Esophagus muscularis mucosa (tissue), 4 donors: Measurements from ENCODE around the gene THOC2. TPM values are rescaled to one million over a fixed set of nuclear protein-coding genes. Genes with fewer than 3 reads are reported as not detected.
"Not testable (repeated sequence)": the region's sequence is repeated elsewhere in the genome, so short reads cannot be mapped to it uniquely, and the experiment has no call there.

Experiments used
- DNase-seq: peaks from one replicate; pipeline ENCODE4 v3.0.0-alpha.2; 2017; ENCODE audit errors: extremely low spot score
- H3K27ac ChIP-seq, 4 donors: fragments of 200-600 bp; sonication (generic); replicated peaks in 1 of 4; 1 replicate in 3 of 4; 2 replicates in 1 of 4; pipeline ENCODE4 v1.5.1; 2016 to 2019; ENCODE audit warnings: mild to moderate bottlenecking in 1 of 4
- H3K27me3 ChIP-seq, 4 donors: fragments of 200-600 bp; sonication (generic); one replicate each; pipeline versions ENCODE4 v1.5.1 to v1.6.0; 2016 to 2019
- H3K36me3 ChIP-seq, 4 donors: fragments of 200-600 bp; sonication (generic); one replicate each; pipeline ENCODE4 v1.5.1; 2016 to 2019
- H3K4me1 ChIP-seq, 4 donors: fragments of 200-600 bp; sonication (generic); one replicate each; pipeline ENCODE4 v1.5.1; 2016 to 2019
- H3K4me3 ChIP-seq, 4 donors: fragments of 200-600 bp; sonication (generic); 1 replicate in 2 of 4; 2 replicates in 2 of 4; pipeline ENCODE4 v1.5.1; 2016 to 2019; ENCODE audit warnings: mild to moderate bottlenecking in 4 of 4, moderate library complexity in 1 of 4
- H3K9me3 ChIP-seq, 4 donors: fragments of 200-600 bp; sonication (generic); 1 replicate in 3 of 4; 2 replicates in 1 of 4; pipeline ENCODE4 v1.5.1; 2016 to 2019
- CTCF ChIP-seq, 3 experiments: fragments of 200-600 bp in 2 of 3; fragments of 450-650 bp in 1 of 3; sonication (generic) in 2 of 3; IDR thresholded peaks; one replicate each; pipeline ENCODE4 v1.5.1; 2017 to 2019; ENCODE audit warnings: antibody characterized with exemption in 3 of 3, mild to moderate bottlenecking in 2 of 3, moderate library complexity in 1 of 3
- EP300 ChIP-seq: sonication (generic); formaldehyde crosslinking; IDR thresholded peaks from one replicate; pipeline ENCODE4 v1.6.1; 2017; ENCODE audit warnings: antibody characterized with exemption
- POLR2A ChIP-seq: fragments of 450-650 bp; IDR thresholded peaks from one replicate; pipeline ENCODE4 v1.6.1; 2017; ENCODE audit warnings: antibody characterized with exemption, moderate library complexity, mild to moderate bottlenecking, low read depth
- POLR2AphosphoS5 ChIP-seq, 2 donors: sonication (generic); formaldehyde crosslinking; IDR thresholded peaks; one replicate each; pipeline ENCODE4 v1.6.1; 2017; ENCODE audit warnings: antibody characterized with exemption in 2 of 2
- WGBS: methylation state at CpG from one replicate; pipeline ENCODE4 v1.1.5; 2018; 5-methylcytosine and 5-hydroxymethylcytosine counted together
- intact Hi-C: fragments of 100-400 bp; cut with DNase I; formaldehyde crosslinking; loops from one replicate; pipeline ENCODE4 v1.15.1; 2023
- total RNA-seq, 4 donors: library from RNA; depleted of rRNA; stranded (reverse); fragments of >200 nt; gene quantifications; one replicate each; pipeline versions ENCODE4 v1.1.0 to v1.2.1, GENCODE V29; 2016

The THOC2 gene
- total RNA-seq, 4 donors from 2014 or later, result 98.1 to 110 (median 109) TPM

DNA sequence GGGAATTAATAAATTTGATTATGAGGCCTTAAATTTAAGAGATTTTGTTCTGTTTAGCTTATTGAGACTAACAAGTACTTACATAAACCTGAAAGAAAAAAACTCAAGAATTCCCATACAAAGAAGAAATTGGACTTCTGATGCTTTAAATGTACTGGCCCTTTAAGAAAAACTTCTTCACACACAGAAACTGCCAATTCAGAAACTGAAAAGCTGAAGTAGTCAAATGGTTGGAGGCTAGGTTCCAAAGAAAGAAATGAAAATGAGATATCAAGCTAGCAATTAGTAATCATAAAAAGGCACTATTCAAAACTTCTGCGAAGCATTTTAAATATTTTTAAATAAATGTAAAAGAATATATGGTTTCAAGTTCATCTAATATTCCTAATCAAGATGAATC lies 151.3 kb downstream of the THOC2 start:
- H3K4me1 ChIP-seq, result no peaks in the 10 kb centered on the region
- H3K27me3 ChIP-seq, result no peaks in the 10 kb centered on the region
- H3K36me3 ChIP-seq, result no peaks in the 10 kb centered on the region
- intact Hi-C loops, result no loop called here
- H3K27ac ChIP-seq, result no peak overlapping the region
- no peak for DNase-seq
- H3K4me3 ChIP-seq, result no peak overlapping the region
- WGBS, result 65% methylated on average over 1 of the region's 1 CpG
- H3K9me3 ChIP-seq, result no peaks in the 10 kb centered on the region
- TF ChIP-seq POLR2A, result no peak
- TF ChIP-seq EP300, result no peak
- no peak for TF ChIP-seq CTCF (IDR thresholded peaks at IDR 0.05)
- TF ChIP-seq POLR2AphosphoS5 (IDR thresholded peaks at IDR 0.05), result no peak

DNA sequence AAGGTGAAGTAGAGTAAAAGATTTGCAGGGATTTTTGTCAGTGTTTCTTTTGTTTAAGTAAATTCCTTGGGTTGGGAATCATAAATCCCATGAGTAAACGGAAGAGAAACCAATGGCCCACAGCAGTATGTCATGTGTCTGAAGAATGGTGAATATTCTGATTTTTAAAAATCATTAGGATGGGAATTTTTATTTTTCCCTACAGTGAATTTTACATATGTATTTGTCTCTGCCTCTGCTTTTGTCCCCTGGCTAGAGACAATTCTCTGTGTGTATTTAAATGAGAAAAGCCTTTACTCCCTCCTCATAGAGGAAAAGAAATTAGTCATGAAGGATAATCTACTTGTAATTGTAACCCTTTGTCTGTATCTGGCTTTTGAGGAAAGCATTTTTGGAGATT lies 152.1 kb downstream of the THOC2 start:
- no peaks in the 10 kb centered on the region for H3K9me3 ChIP-seq
- no peak overlapping the region for H3K4me3 ChIP-seq
- H3K27ac ChIP-seq, result no peak overlapping the region
- 64% methylated on average over 1 of the region's 1 CpG for WGBS
- no peak for DNase-seq
- TF ChIP-seq EP300 (no peak), POLR2AphosphoS5 (IDR thresholded peaks at IDR 0.05) (no peak), CTCF (IDR thresholded peaks at IDR 0.05) (no peak), POLR2A (no peak)
- no peaks in the 10 kb centered on the region for H3K36me3 ChIP-seq
- H3K27me3 ChIP-seq, result no peaks in the 10 kb centered on the region
- intact Hi-C loops, result no loop called here
- no peaks in the 10 kb centered on the region for H3K4me1 ChIP-seq

- WGBS, result 70% methylated on average over 5 of the region's 5 CpGs
- intact Hi-C loops, result not testable (repeated sequence)
These were observed 158.8 kb downstream of the THOC2 start for GRCh38 chrX:123574027-123574426.

GRCh38 chrX:123570011-123570590 lies 162.8 kb downstream of the THOC2 start:
- no peak for TF ChIP-seq POLR2A
- TF ChIP-seq POLR2AphosphoS5 (IDR thresholded peaks at IDR 0.05), result no peak
- no peak for TF ChIP-seq CTCF (IDR thresholded peaks at IDR 0.05)
- no peak for TF ChIP-seq EP300
- Histone ChIP-seq H3K36me3 (no peaks in the 10 kb centered on the region), H3K4me3 (no peak overlapping the region), H3K9me3 (peaks cover 0 to 3% (median 0%) of the 10 kb centered on the region in 4 donors), H3K27me3 (no peaks in the 10 kb centered on the region), H3K27ac (no peak overlapping the region), H3K4me1 (no peaks in the 10 kb centered on the region)
- no peak for DNase-seq
- 70% methylated on average over 2 of the region's 3 CpGs for WGBS
- intact Hi-C loops, result no loop called here

More at GRCh38 chrX:123574027-123574426, 158.8 kb downstream of the THOC2 start:
- not testable (repeated sequence) for H3K27me3 ChIP-seq, H3K4me1 ChIP-seq, H3K4me3 ChIP-seq, H3K36me3 ChIP-seq, H3K27ac ChIP-seq, DNase-seq, H3K9me3 ChIP-seq

DNA sequence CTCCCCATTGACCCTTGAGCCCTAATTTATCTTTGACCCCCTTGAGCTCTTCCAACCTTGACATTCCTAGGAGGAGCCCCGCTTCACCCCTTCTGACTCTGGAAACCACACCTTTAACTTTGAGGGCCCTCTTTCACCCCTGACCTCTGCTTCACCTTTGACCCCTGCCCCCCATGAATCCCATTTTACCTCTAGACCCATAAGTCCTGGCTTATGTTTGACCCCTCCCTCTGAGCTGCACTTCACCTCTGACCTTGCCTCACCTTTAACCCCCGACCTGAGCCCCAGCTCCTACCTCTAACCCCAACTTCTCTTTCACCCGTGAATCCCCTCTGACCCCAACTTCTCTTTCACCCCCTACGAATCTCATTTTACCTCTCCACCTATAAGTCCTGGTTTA lies 169.7 kb downstream of the THOC2 start:
- H3K4me1 ChIP-seq, result no peaks in the 10 kb centered on the region
- TF ChIP-seq EP300 (no peak), POLR2AphosphoS5 (IDR thresholded peaks at IDR 0.05) (no peak), POLR2A (no peak), CTCF (IDR thresholded peaks at IDR 0.05) (no peak)
- WGBS, result 84% methylated on average over 4 of the region's 4 CpGs
- DNase-seq, result no peak
- intact Hi-C loops, result no loop called here
- H3K4me3 ChIP-seq, result no peak overlapping the region
- H3K27me3 ChIP-seq, result no peaks in the 10 kb centered on the region
- H3K27ac ChIP-seq, result no peak overlapping the region
- no peaks in the 10 kb centered on the region for H3K36me3 ChIP-seq
- no peaks in the 10 kb centered on the region for H3K9me3 ChIP-seq
